ENCODE results near the gene SORCS1. TPM values are rescaled to one million over a fixed set of nuclear protein-coding genes. Genes with fewer than 3 reads are reported as not detected.

The SORCS1 gene
- total RNA-seq, 1 donor from 2014 or later, result not detected

DNA sequence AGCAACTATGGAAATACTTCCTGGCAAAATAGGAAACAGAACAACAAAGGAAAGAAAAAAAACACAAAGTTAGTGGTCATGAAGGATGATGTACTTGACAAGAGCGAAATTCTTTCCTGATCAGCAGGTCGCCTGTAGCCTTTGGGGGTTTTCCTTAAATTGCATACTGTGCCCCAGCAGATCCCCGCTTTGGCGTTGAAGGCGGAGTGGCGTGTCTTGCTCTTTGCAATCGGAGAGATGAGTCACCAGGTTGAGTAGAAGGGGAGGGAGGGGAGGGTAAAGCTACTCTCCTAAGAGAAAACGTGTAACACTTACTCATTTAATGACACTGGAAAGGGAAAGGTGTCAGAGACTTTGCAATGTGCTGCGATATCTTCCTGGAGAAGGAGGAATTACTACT is 587.2 kb downstream of the SORCS1 start:
- no peak overlapping the region for H3K4me3 ChIP-seq (ENCODE audit: low read depth, low read length)
- no peaks in the 10 kb centered on the region for H3K27me3 ChIP-seq (ENCODE audit: control insufficient read depth, insufficient read depth, low read length)
- TF ChIP-seq, protein P1, sequence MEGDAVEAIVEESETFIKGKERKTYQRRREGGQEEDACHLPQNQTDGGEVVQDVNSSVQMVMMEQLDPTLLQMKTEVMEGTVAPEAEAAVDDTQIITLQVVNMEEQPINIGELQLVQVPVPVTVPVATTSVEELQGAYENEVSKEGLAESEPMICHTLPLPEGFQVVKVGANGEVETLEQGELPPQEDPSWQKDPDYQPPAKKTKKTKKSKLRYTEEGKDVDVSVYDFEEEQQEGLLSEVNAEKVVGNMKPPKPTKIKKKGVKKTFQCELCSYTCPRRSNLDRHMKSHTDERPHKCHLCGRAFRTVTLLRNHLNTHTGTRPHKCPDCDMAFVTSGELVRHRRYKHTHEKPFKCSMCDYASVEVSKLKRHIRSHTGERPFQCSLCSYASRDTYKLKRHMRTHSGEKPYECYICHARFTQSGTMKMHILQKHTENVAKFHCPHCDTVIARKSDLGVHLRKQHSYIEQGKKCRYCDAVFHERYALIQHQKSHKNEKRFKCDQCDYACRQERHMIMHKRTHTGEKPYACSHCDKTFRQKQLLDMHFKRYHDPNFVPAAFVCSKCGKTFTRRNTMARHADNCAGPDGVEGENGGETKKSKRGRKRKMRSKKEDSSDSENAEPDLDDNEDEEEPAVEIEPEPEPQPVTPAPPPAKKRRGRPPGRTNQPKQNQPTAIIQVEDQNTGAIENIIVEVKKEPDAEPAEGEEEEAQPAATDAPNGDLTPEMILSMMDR (IDR thresholded peaks at IDR 0.05; ENCODE audit: insufficient read depth, low read length, severe bottlenecking), result no peak
- peak; percentile 64 for FAIRE-seq
- no peaks in the 10 kb centered on the region for H3K36me3 ChIP-seq (ENCODE audit: control insufficient read depth, insufficient read depth, low read length)
- peak; percentile 86 for DNase-seq (ENCODE audit: low read depth)

DNA sequence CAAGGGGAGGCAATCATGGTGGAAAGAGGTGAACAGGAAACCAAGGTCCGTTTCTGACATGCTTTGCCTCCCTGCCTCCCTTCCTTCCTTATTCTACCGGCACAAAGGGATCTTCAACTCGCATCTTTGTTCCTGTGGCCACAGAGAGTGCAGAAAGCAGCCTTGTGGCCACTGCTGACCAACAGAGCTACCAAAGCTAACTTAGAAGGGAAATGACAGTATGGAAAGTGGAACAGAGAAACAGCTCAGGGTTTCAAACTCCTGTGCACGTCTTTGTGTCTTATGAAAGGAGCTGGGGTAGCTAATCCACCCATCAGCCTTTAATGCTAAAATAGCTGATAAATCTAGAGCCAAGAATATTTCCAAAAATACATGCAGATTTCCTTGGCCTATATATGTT is 588.0 kb downstream of the SORCS1 start:
- no peak overlapping the region for H3K4me3 ChIP-seq (ENCODE audit: low read depth, low read length)
- DNase-seq (ENCODE audit: low read depth) (no peak), FAIRE-seq (no peak)
- H3K36me3 ChIP-seq (ENCODE audit: control insufficient read depth, insufficient read depth, low read length), result no peaks in the 10 kb centered on the region
- H3K27me3 ChIP-seq (ENCODE audit: control insufficient read depth, insufficient read depth, low read length), result no peaks in the 10 kb centered on the region
- TF ChIP-seq, protein P1 (IDR thresholded peaks at IDR 0.05; ENCODE audit: insufficient read depth, low read length, severe bottlenecking), result no peak

DNA sequence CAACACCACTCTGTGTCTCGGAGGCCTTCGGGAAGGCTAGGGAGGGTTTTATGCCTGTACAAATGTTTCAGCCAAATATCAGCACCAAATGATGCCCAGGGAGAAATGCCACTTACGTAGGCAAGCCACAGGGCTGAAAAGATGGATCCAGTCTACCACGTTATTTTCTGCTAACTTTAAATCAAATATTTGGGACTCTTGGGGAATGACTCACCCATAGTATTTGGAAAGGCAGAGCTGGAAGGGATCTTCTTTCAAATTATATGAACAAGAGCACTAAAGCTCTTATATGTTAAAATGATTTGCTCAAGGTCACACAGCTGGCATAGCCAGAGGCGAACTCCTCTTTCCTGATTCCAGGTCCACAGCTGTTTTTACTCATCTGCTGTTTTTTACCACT is 591.4 kb downstream of the SORCS1 start:
- H3K4me3 ChIP-seq (ENCODE audit: low read depth, low read length), result no peak overlapping the region
- FAIRE-seq, result no peak
- H3K27me3 ChIP-seq (ENCODE audit: control insufficient read depth, insufficient read depth, low read length), result no peaks in the 10 kb centered on the region
- TF ChIP-seq, protein P1 (IDR thresholded peaks at IDR 0.05; ENCODE audit: insufficient read depth, low read length, severe bottlenecking), result no peak
- peak; percentile 34 for DNase-seq (ENCODE audit: low read depth)
- no peaks in the 10 kb centered on the region for H3K36me3 ChIP-seq (ENCODE audit: control insufficient read depth, insufficient read depth, low read length)

DNA sequence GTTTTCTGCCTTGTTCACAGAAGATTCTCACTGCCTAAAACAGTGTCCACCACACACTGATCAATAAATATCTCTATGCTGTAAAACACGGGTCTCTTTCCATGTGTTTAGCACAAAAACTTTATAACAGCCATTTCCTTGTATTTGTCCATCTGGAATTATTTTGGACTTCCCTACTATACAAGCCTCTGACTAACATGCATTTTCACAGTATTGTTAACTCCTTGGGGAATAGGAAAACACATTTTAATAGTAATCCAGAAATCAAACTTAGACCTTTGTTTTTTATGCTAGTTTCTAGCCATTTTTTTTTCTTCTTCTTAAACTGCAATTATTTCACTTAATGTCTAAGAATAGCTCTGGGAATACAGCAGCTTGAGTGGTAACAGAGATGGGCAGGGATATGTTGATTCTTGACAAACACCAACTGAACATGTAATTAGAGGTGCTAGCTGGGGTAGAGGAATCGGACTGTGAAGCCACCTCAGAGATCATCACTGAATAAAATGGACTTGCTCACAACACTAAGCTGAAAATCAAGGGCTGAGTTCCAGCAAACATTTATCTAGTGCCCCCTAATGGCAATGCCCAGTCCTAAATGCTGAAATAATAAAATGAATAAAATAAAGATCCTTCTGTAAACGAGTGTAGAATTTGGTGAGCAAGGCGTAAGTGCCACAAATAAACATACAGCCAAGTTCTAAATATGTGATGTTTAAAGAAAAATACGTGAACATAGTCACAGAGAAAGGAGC is 593.1 kb downstream of the SORCS1 start:
- TF ChIP-seq, protein P1 (IDR thresholded peaks at IDR 0.05; ENCODE audit: insufficient read depth, low read length, severe bottlenecking), result peak; percentile 45
- H3K36me3 ChIP-seq (ENCODE audit: control insufficient read depth, insufficient read depth, low read length), result no peaks in the 10 kb centered on the region
- DNase-seq (ENCODE audit: low read depth) (peak; percentile 59), FAIRE-seq (no peak)
- no peak overlapping the region for H3K4me3 ChIP-seq (ENCODE audit: low read depth, low read length)
- H3K27me3 ChIP-seq (ENCODE audit: control insufficient read depth, insufficient read depth, low read length), result no peaks in the 10 kb centered on the region

DNA sequence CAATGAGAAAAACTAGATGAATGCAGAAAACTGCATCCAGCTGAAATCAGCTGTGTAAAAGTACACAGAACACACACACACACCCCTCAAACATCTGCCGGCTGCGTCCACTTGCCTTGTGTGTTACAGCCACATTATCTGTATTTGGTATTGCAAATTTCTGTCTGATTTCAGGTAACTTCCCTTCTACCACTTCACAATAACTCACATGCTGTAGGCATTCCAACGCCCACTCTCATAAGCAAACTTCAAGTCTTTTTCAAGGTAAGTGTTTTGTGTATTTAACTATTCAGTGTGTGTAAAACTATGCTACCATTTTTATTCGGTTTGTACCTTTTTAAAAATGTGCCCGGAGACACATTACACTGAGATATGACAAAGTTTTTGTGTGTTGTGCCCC is 594.2 kb downstream of the SORCS1 start:
- no peaks in the 10 kb centered on the region for H3K36me3 ChIP-seq (ENCODE audit: control insufficient read depth, insufficient read depth, low read length)
- FAIRE-seq (no peak), DNase-seq (ENCODE audit: low read depth) (peak; percentile 35)
- H3K27me3 ChIP-seq (ENCODE audit: control insufficient read depth, insufficient read depth, low read length), result no peaks in the 10 kb centered on the region
- TF ChIP-seq, protein P1 (IDR thresholded peaks at IDR 0.05; ENCODE audit: insufficient read depth, low read length, severe bottlenecking), result no peak
- no peak overlapping the region for H3K4me3 ChIP-seq (ENCODE audit: low read depth, low read length)

DNA sequence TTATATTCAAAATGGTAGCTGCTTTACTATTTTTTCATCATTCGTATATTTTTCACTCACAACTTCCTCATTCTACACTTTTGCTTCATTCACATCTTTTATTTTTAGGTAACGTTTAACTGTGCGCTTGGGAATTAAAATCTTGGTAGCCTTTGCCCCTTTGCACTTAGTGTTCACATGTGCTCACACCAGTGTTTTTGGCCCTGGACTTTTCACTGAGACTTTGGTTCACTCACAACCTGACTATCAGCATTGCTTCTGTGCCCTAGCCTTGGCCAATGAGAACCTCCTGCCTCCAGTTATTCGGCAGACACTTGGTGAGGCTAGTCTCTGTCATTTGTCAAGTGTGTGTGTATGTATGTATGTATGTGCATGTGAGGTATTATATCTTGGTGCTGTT is 596.9 kb downstream of the SORCS1 start:
- peak; percentile 89 for FAIRE-seq
- TF ChIP-seq, protein P1 (IDR thresholded peaks at IDR 0.05; ENCODE audit: insufficient read depth, low read length, severe bottlenecking), result no peak
- no peaks in the 10 kb centered on the region for H3K36me3 ChIP-seq (ENCODE audit: control insufficient read depth, insufficient read depth, low read length)
- no peaks in the 10 kb centered on the region for H3K27me3 ChIP-seq (ENCODE audit: control insufficient read depth, insufficient read depth, low read length)
- no peak overlapping the region for H3K4me3 ChIP-seq (ENCODE audit: low read depth, low read length)
- no peak for DNase-seq (ENCODE audit: low read depth)
